Adrenal gland (tissue), 12 donors: Measurements from ENCODE around the gene LGMN. TPM values are rescaled to one million over a fixed set of nuclear protein-coding genes. Genes with fewer than 3 reads are reported as not detected.

Experiments
- DNase-seq, 7 donors: peaks; one replicate each; pipeline ENCODE4 v3.0.0-alpha.2; 2019 to 2020
- H3K27ac ChIP-seq, 5 donors: fragments of 200-600 bp; sonication (generic) in 4 of 5; 1 replicate in 3 of 5; 2 replicates in 2 of 5; pipeline versions ENCODE4 v1.5.1 to v1.8.0; 2016 to 2020; ENCODE audit warnings: mild to moderate bottlenecking in 1 of 5
- H3K27me3 ChIP-seq: fragments of 200-600 bp; 2 replicates; pipeline ENCODE4 v1.8.0; 2021
- H3K36me3 ChIP-seq, 2 donors: fragments of 200-600 bp; replicated peaks in 1 of 2; 1 replicate in 1 of 2; 2 replicates in 1 of 2; pipeline versions ENCODE4 v1.5.1 to v1.8.0; 2018 to 2022
- H3K4me1 ChIP-seq, 2 donors: fragments of 200-600 bp; replicated peaks in 1 of 2; 1 replicate in 1 of 2; 2 replicates in 1 of 2; pipeline versions ENCODE4 v1.5.1 to v1.8.0; 2018 to 2021
- H3K4me3 ChIP-seq, 4 donors: fragments of 200-600 bp; sonication (generic) in 3 of 4; one replicate each; pipeline ENCODE4 v1.5.1; 2016 to 2018
- H3K9me3 ChIP-seq, 3 donors: fragments of 200-600 bp; sonication (generic) in 1 of 3; replicated peaks in 1 of 3; 1 replicate in 2 of 3; 2 replicates in 1 of 3; pipeline versions ENCODE4 v1.5.1 to v1.8.0; 2016 to 2021
- CTCF ChIP-seq, 6 experiments: fragments of 450-650 bp in 4 of 6; fragments of 200-600 bp in 2 of 6; sonication (generic) in 1 of 6; IDR thresholded peaks; 1 replicate in 5 of 6; 2 replicates in 1 of 6; pipeline versions ENCODE4 v1.5.1 to v1.8.0; 2016 to 2021; ENCODE audit warnings: antibody characterized with exemption in 6 of 6, mild to moderate bottlenecking in 2 of 6, moderate library complexity in 1 of 6
- POLR2A ChIP-seq, 2 donors: fragments of 450-650 bp; IDR thresholded peaks; one replicate each; pipeline ENCODE4 v1.6.1; 2017; ENCODE audit warnings: antibody characterized with exemption in 2 of 2, mild to moderate bottlenecking in 2 of 2, moderate library complexity in 1 of 2
- WGBS, 4 donors: extraction: QIAGEN DNeasy Blood & Tissue Kit in 2 of 4; methylation state at CpG; one replicate each; pipeline versions ENCODE4 v1.1.5 to v1.1.7; 2013 to 2017; 5-methylcytosine and 5-hydroxymethylcytosine counted together
- intact Hi-C, 2 donors: fragments of 100-400 bp; cut with DNase I; formaldehyde crosslinking; loops; one replicate each; pipeline versions ENCODE4 v1.14.1 to v1.15.0; 2022 to 2023
- polyA plus RNA-seq, 3 donors: library from polyadenylated mRNA; stranded (reverse); fragments of 200-250 nt in 2 of 3; fragments of 350-450 nt in 1 of 3; fragmentation: Illumina TruSeq in 1 of 3; extraction: RNeasy Lipid Tissue Mini Kit (QIAGEN cat#74804) in 1 of 3; gene quantifications; one replicate each; pipeline ENCODE4 v1.2.3, GENCODE V29; 2013 to 2014
- total RNA-seq, 9 donors: library from RNA; depleted of rRNA in 4 of 9; stranded (reverse); fragments of >200 nt in 4 of 9; fragments of 120-200 nt in 1 of 9; fragmentation: NEBNext Ultra II Directional in 1 of 9; extraction: Animal tissue kit (Norgen Biotek cat#: 25700) in 1 of 9; gene quantifications; one replicate each; pipeline versions ENCODE4 v1.1.0 to v1.2.4, GENCODE V29; 2013 to 2023
- donor health status: healthy with polysubstance abuse.
- donor health status: Bipolar disorder and iron deficiency.
- donor health status: DM: yes; HTN: yes; CAD: no.
- donor health status: DM: no; HTN: no; CAD: no.
- donor health status: DM: no; HTN: no; CAD: no.
- donor health status: DM: yes; HTN: yes; CAD: no.

LGMN gene
- total and polyA plus RNA-seq, 12 donors, result 66.6 to 153 (median 117) TPM

GRCh38 chr14:92711976-92712653 lies 36.3 kb downstream of the LGMN start:
- Histone ChIP-seq H3K4me1 (no peaks in the 10 kb centered on the region), H3K27ac (no peak overlapping the region), H3K9me3 (no peaks in the 10 kb centered on the region), H3K4me3 (no peak overlapping the region), H3K36me3 (peaks cover 0 to 6% of the 10 kb centered on the region in 2 donors), H3K27me3 (no peaks in the 10 kb centered on the region)
- WGBS, 4 donors, result 89 to 92% (median 90%) methylated on average over 7 of the region's 7 CpGs
- intact Hi-C loops, result loop anchor here in 1 of 2 donors (5.0 kb wide), 1 partner anchor 75 kb away; no protein-coding TSS in a partner anchor
- TF ChIP-seq CTCF (IDR thresholded peaks at IDR 0.05) (no peak), POLR2A (IDR thresholded peaks at IDR 0.05) (no peak)
- DNase-seq, result no peak

GRCh38 chr14:92710001-92710341 lies 38.5 kb downstream of the LGMN start:
- no peak overlapping the region for H3K4me3 ChIP-seq
- H3K4me1 ChIP-seq, result no peaks in the 10 kb centered on the region
- no peak overlapping the region for H3K27ac ChIP-seq
- no peak for DNase-seq
- H3K9me3 ChIP-seq, result no peaks in the 10 kb centered on the region
- peaks cover 0 to 15% of the 10 kb centered on the region in 2 donors for H3K36me3 ChIP-seq
- WGBS, 4 donors, result 89 to 99% (median 92%) methylated on average over 5 of the region's 5 CpGs
- no peak for TF ChIP-seq POLR2A (IDR thresholded peaks at IDR 0.05)
- TF ChIP-seq CTCF (IDR thresholded peaks at IDR 0.05), result no peak
- intact Hi-C loops, result loop anchor here in 1 of 2 donors (5.0 kb wide), 1 partner anchor 77 kb away; no protein-coding TSS in a partner anchor
- no peaks in the 10 kb centered on the region for H3K27me3 ChIP-seq

GRCh38 chr14:92709340-92710000 lies 39.0 kb downstream of the LGMN start:
- intact Hi-C loops, result no loop called here

More at GRCh38 chr14:92709340-92710000, 39.0 kb downstream of the LGMN start:
- Histone ChIP-seq H3K4me3 (no peak overlapping the region), H3K4me1 (no peaks in the 10 kb centered on the region), H3K27ac (no peak overlapping the region), H3K36me3 (peaks cover 0 to 15% of the 10 kb centered on the region in 2 donors), H3K27me3 (no peaks in the 10 kb centered on the region), H3K9me3 (no peaks in the 10 kb centered on the region)
- TF ChIP-seq POLR2A (IDR thresholded peaks at IDR 0.05) (no peak), CTCF (IDR thresholded peaks at IDR 0.05) (no peak)
- DNase-seq, result no peak
- 82 to 90% (median 89%) methylated on average over 13 of the region's 13 CpGs for WGBS, 4 donors
